ENCODE measurements around the gene IQCH.

GRCh38 chr15:67544475-67544874 lies 289.9 kb downstream of the IQCH start:
- no peak for TF ChIP-seq POLR2A (IDR thresholded peaks at IDR 0.05; ENCODE audit: low read depth, low read length)
- TF ChIP-seq POLR2AphosphoS5 (IDR thresholded peaks at IDR 0.05; ENCODE audit: low read depth, low read length): no peak
- no peak for TF ChIP-seq TAF1 (IDR thresholded peaks at IDR 0.05; ENCODE audit: borderline replicate concordance, low read depth, low read length)
